ENCODE results near the gene CTXN1.
"Not testable (repeated sequence)": the region's sequence is repeated elsewhere in the genome, so short reads cannot be mapped to it uniquely, and the experiment has no call there.

Gene CTXN1

GRCh38 chr19:7926021-7926726 lies at the start of gene CTXN1:
Gene CTXN1, minus strand, starts transcription at chr19:7926135. Its CDS starts 597 bp downstream, at chr19:7925538.
- DNase-seq: peak; percentile 73

- DNase-seq: no peak
These were observed 49.1 kb upstream of the CTXN1 start for GRCh38 chr19:7975037-7975436.

- no peak for DNase-seq
These were observed 47.9 kb upstream of the CTXN1 start for GRCh38 chr19:7973883-7974282.

- DNase-seq: no peak
These were observed 45.9 kb upstream of the CTXN1 start for GRCh38 chr19:7971553-7972520.

- DNase-seq: peak; percentile 69
These were observed 44.9 kb upstream of the CTXN1 start for GRCh38 chr19:7970716-7971448.

GRCh38 chr19:7969555-7969939 lies 43.6 kb upstream of the CTXN1 start:
- no peak for DNase-seq

GRCh38 chr19:7968796-7969554 lies 43.0 kb upstream of the CTXN1 start:
- DNase-seq: no peak

GRCh38 chr19:7968008-7968795 lies 42.3 kb upstream of the CTXN1 start:
- DNase-seq: no peak

GRCh38 chr19:7965921-7966665 lies 40.2 kb upstream of the CTXN1 start:
- DNase-seq: no peak

- DNase-seq: no peak
These were observed 39.4 kb upstream of the CTXN1 start for GRCh38 chr19:7965259-7965841.

GRCh38 chr19:7963566-7963965 lies 37.6 kb upstream of the CTXN1 start:
- no peak for DNase-seq

GRCh38 chr19:7962644-7963268 lies 36.8 kb upstream of the CTXN1 start:
- no peak for DNase-seq

GRCh38 chr19:7961920-7962626 lies 36.1 kb upstream of the CTXN1 start:
- DNase-seq: no peak

- not testable (repeated sequence) for DNase-seq
These were observed 35.1 kb upstream of the CTXN1 start for GRCh38 chr19:7961082-7961481.

GRCh38 chr19:7959211-7959610 lies 33.3 kb upstream of the CTXN1 start:
- no peak for DNase-seq

- no peak for DNase-seq
These were observed 29.8 kb upstream of the CTXN1 start for GRCh38 chr19:7955696-7956095.

GRCh38 chr19:7953576-7953975 lies 27.6 kb upstream of the CTXN1 start:
- DNase-seq: no peak

GRCh38 chr19:7953060-7953459 lies 27.1 kb upstream of the CTXN1 start:
- DNase-seq: no peak

- DNase-seq: no peak
These were observed 22.0 kb upstream of the CTXN1 start for GRCh38 chr19:7947939-7948338.

Measured in NCI-H82 (cell line).